ENCODE measurements around the gene GPR61.

GPR61 gene

DNA sequence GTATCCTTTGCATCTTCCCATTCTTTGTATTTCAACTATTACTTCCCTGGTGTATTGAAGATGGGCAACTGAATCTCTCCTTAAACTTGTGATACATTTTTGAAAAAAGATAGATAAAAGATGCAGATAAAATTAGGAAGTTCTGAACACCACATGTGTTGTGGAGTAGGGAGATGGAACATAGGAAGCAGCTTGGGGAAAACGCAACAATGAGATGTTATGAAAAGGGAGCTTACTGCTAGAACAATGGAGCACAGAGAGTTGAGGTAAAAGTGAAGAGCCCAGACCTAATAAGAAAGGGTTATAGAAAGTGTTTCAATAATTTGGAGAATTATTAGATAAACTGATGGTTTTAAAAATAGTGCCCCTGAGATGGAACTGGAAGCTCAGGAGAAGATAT lies 29.7 kb downstream of the GPR61 start:
- TF ChIP-seq, protein P1, sequence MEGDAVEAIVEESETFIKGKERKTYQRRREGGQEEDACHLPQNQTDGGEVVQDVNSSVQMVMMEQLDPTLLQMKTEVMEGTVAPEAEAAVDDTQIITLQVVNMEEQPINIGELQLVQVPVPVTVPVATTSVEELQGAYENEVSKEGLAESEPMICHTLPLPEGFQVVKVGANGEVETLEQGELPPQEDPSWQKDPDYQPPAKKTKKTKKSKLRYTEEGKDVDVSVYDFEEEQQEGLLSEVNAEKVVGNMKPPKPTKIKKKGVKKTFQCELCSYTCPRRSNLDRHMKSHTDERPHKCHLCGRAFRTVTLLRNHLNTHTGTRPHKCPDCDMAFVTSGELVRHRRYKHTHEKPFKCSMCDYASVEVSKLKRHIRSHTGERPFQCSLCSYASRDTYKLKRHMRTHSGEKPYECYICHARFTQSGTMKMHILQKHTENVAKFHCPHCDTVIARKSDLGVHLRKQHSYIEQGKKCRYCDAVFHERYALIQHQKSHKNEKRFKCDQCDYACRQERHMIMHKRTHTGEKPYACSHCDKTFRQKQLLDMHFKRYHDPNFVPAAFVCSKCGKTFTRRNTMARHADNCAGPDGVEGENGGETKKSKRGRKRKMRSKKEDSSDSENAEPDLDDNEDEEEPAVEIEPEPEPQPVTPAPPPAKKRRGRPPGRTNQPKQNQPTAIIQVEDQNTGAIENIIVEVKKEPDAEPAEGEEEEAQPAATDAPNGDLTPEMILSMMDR (IDR thresholded peaks at IDR 0.05), result no peak
- H3K27ac ChIP-seq, result peak overlapping the region; percentile 78

DNA sequence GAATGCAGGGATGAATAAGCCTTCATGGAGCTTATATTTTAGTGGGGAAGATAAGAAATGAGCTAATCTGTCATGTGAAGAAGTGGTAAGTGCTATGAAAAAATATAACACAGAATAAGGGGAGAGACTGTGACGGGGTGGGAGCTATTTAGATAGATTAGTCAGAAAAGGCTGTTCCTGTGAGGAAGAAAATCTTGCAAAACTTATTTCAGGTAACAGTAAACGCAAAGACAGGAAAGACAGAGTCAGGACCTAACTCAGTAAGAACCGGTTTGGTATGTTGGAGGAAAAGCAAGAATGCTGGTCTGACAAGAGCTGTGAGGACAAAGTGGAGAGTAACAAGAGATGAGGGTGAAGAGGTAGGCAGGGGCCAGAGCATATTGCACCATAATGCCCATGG lies 30.7 kb downstream of the GPR61 start:
- Histone ChIP-seq H3K4me3 (ENCODE audit: low read depth in 1 of 2, low read length in 1 of 2) (peak overlapping the region in 1 of 2 experiments; percentile 15), H3K4me1 (ENCODE audit: control insufficient read depth in 1 of 2, insufficient read depth in 1 of 2, low read depth in 1 of 2, low read length in 1 of 2) (peaks cover 77 to 91% of the 10 kb centered on the region in 2 experiments), H3K27me3 (no peaks in the 10 kb centered on the region), H3K36me3 (no peaks in the 10 kb centered on the region), H3K9me3 (no peaks in the 10 kb centered on the region), H3K27ac (peak overlapping the region; percentile 78)
- TF ChIP-seq, protein P1 (IDR thresholded peaks at IDR 0.05), result no peak

More for the DNA sequence above, 29.7 kb downstream of the GPR61 start:
- H3K4me3 ChIP-seq (ENCODE audit: low read depth in 1 of 2, low read length in 1 of 2), result peak overlapping the region; percentile 18 to 34
- no peaks in the 10 kb centered on the region for H3K27me3 ChIP-seq
- H3K4me1 ChIP-seq (ENCODE audit: control insufficient read depth in 1 of 2, insufficient read depth in 1 of 2, low read depth in 1 of 2, low read length in 1 of 2), result peaks cover 67 to 81% of the 10 kb centered on the region in 2 experiments
- no peaks in the 10 kb centered on the region for H3K36me3 ChIP-seq
- no peaks in the 10 kb centered on the region for H3K9me3 ChIP-seq

DNA sequence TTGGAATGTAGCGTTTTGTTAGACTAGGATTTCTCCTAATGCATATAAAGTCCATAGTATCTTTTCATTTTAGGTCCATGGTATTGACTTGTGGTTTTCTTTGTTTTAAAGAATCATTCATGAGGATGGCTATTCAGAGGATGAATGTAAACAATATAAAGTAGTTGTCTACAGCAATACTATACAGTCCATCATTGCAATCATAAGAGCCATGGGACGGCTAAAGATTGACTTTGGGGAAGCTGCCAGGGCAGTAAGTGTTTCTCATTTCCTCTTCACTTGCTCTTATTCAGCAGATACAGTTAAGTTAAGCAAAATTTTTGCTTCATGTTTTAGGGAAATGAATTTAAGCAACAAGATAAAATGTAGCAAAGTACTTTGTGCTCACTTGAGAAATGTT lies 34.1 kb downstream of the GPR61 start:
- TF ChIP-seq, protein P1 (IDR thresholded peaks at IDR 0.05), result no peak

DNA sequence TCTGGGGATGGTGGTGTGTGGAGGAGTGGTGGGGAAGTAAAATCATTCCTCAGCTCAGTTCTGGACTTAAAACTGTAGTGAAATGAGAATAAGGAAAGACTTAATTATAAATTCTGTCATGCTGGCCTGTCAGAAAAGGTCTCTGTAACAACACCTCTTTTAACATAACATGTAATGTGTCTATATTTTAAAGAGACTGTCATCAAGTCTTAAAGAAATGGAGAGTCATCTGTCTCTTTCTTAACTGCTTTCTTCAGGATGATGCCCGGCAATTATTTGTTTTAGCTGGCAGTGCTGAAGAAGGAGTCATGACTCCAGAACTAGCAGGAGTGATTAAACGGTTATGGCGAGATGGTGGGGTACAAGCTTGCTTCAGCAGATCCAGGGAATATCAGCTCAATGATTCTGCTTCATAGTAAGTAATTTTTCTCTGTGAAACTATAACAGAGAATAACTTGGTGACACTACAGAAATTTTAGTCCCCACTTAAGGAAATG lies 39.3 kb downstream of the GPR61 start:
- Histone ChIP-seq H3K36me3 (peaks cover 67% of the 10 kb centered on the region), H3K27ac (peak overlapping the region; percentile 13)
- TF ChIP-seq, protein P1 (IDR thresholded peaks at IDR 0.05), result no peak

More for the DNA sequence above, 34.1 kb downstream of the GPR61 start:
- Histone ChIP-seq H3K27me3 (no peaks in the 10 kb centered on the region), H3K4me1 (ENCODE audit: control insufficient read depth in 1 of 2, insufficient read depth in 1 of 2, low read depth in 1 of 2, low read length in 1 of 2) (peaks cover 65% of the 10 kb centered on the region in 2 experiments), H3K36me3 (peaks cover 15% of the 10 kb centered on the region), H3K27ac (peak overlapping the region; percentile 78), H3K4me3 (ENCODE audit: low read depth in 1 of 2, low read length in 1 of 2) (peak overlapping the region in 1 of 2 experiments; percentile 33), H3K9me3 (no peaks in the 10 kb centered on the region)

DNA sequence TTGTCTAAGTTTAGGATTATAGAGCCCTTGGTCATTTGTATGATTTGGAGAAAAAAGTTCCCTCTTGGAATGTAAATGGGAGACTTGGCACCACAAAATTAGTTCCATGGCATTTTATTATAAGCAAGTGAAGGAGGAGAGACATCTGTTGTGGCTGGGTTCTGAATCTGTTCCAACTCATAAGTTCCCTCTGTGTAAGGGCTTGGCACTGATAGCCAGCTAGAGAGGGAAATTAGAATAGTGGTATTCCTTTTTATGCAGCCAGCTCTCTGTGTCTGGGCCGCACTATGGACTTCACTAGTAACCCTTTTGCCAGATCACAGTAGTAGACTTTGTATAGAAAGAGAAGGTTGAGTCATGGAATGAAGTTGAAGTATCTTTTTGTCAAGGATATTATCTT lies 39.8 kb downstream of the GPR61 start:
- Histone ChIP-seq H3K36me3 (peaks cover 72% of the 10 kb centered on the region), H3K9me3 (no peaks in the 10 kb centered on the region), H3K27me3 (no peaks in the 10 kb centered on the region), H3K27ac (peak overlapping the region; percentile 13), H3K4me1 (ENCODE audit: control insufficient read depth in 1 of 2, insufficient read depth in 1 of 2, low read depth in 1 of 2, low read length in 1 of 2) (peaks cover 15 to 17% of the 10 kb centered on the region in 2 experiments), H3K4me3 (ENCODE audit: low read depth in 1 of 2, low read length in 1 of 2) (no peak overlapping the region)
- TF ChIP-seq, protein P1 (IDR thresholded peaks at IDR 0.05), result no peak

More for the DNA sequence above, 39.3 kb downstream of the GPR61 start:
- no peak overlapping the region for H3K4me3 ChIP-seq (ENCODE audit: low read depth in 1 of 2, low read length in 1 of 2)
- H3K4me1 ChIP-seq (ENCODE audit: control insufficient read depth in 1 of 2, insufficient read depth in 1 of 2, low read depth in 1 of 2, low read length in 1 of 2), result peaks cover 15 to 17% of the 10 kb centered on the region in 2 experiments
- H3K9me3 ChIP-seq, result no peaks in the 10 kb centered on the region
- H3K27me3 ChIP-seq, result no peaks in the 10 kb centered on the region
